Smooth muscle cell (in vitro differentiated cells): Measurements from ENCODE around the gene PEPD. TPM values are rescaled to one million over a fixed set of nuclear protein-coding genes. Genes with fewer than 3 reads are reported as not detected.

Experiments
- DNase-seq: peaks from one replicate; lab custom pipeline; 2025; ENCODE audit not compliant: unreplicated experiment; lab: John Stamatoyannopoulos, UW
- H2AFZ ChIP-seq: fragments of 200-600 bp; sonication (generic); 2 replicates; pipeline ENCODE4 v1.6.0; 2016; ENCODE audit warnings: antibody characterized with exemption, low read depth, mild to moderate bottlenecking
- H3F3A ChIP-seq: fragments of 200-600 bp; sonication (generic); 2 replicates; pipeline ENCODE4 v1.6.0; 2017; ENCODE audit warnings: antibody characterized with exemption, low read depth
- H3K27ac ChIP-seq: fragments of 200-600 bp; sonication (generic); 2 replicates; pipeline ENCODE4 v1.5.1; 2016; ENCODE audit warnings: low read depth, mild to moderate bottlenecking
- H3K27me3 ChIP-seq: fragments of 200-600 bp; sonication (generic); 2 replicates; pipeline ENCODE4 v1.6.1; 2016; ENCODE audit warnings: low read depth, mild to moderate bottlenecking
- H3K36me3 ChIP-seq: fragments of 200-600 bp; sonication (generic); 2 replicates; pipeline ENCODE4 v1.5.1; 2016; ENCODE audit warnings: low read depth
- H3K4me1 ChIP-seq: fragments of 200-600 bp; sonication (generic); 2 replicates; pipeline ENCODE4 v1.5.1; 2016; ENCODE audit warnings: low read depth
- H3K4me2 ChIP-seq: fragments of 200-600 bp; sonication (generic); 2 replicates; pipeline ENCODE4 v1.6.0; 2016; ENCODE audit warnings: mild to moderate bottlenecking
- H3K4me3 ChIP-seq: fragments of 200-600 bp; sonication (generic); 2 replicates; pipeline ENCODE4 v1.5.1; 2016; ENCODE audit warnings: mild to moderate bottlenecking
- H3K79me2 ChIP-seq: fragments of 200-600 bp; sonication (generic); 2 replicates; pipeline ENCODE4 v1.6.0; 2016; ENCODE audit warnings: low read depth, mild to moderate bottlenecking
- H3K9ac ChIP-seq: fragments of 200-600 bp; sonication (generic); 2 replicates; pipeline ENCODE4 v1.6.0; 2016; ENCODE audit warnings: low read depth
- H3K9me3 ChIP-seq: fragments of 200-600 bp; sonication (generic); replicated peaks from 2 replicates; pipeline ENCODE4 v1.5.1; 2016; ENCODE audit warnings: low read depth
- H4K20me1 ChIP-seq: fragments of 200-600 bp; sonication (generic); 2 replicates; pipeline ENCODE4 v1.6.0; 2016; ENCODE audit warnings: low read depth
- WGBS: methylation state at CpG from one replicate; pipeline ENCODE4 v1.1.7; 2016; ENCODE audit warnings: low lambda C conversion rate; 5-methylcytosine and 5-hydroxymethylcytosine counted together
- polyA plus RNA-seq: library from polyadenylated mRNA; unstranded; fragments of >200 nt; fragmentation: Nextera tagmentation; extraction: Ambion mirVana; gene quantifications from 2 replicates; pipeline ENCODE4 v1.2.1, GENCODE V29; 2016
- total RNA-seq: library from RNA; depleted of rRNA; stranded (reverse); fragments of >200 nt; gene quantifications from 2 replicates; pipeline ENCODE4 v1.2.3, GENCODE V29; 2014
- TF ChIP-seq, protein P1 (sequence below): fragments of 200-600 bp; sonication (generic); IDR thresholded peaks from 2 replicates; pipeline ENCODE4 v1.5.1; 2017; ENCODE audit warnings: borderline replicate concordance, mild to moderate bottlenecking, antibody characterized with exemption; ENCODE audit not compliant: insufficient read depth, poor library complexity, severe bottlenecking

The PEPD gene
- total and polyA plus RNA-seq, 2 experiments from 2014 or later, result 57.2 to 70.4 TPM

DNA sequence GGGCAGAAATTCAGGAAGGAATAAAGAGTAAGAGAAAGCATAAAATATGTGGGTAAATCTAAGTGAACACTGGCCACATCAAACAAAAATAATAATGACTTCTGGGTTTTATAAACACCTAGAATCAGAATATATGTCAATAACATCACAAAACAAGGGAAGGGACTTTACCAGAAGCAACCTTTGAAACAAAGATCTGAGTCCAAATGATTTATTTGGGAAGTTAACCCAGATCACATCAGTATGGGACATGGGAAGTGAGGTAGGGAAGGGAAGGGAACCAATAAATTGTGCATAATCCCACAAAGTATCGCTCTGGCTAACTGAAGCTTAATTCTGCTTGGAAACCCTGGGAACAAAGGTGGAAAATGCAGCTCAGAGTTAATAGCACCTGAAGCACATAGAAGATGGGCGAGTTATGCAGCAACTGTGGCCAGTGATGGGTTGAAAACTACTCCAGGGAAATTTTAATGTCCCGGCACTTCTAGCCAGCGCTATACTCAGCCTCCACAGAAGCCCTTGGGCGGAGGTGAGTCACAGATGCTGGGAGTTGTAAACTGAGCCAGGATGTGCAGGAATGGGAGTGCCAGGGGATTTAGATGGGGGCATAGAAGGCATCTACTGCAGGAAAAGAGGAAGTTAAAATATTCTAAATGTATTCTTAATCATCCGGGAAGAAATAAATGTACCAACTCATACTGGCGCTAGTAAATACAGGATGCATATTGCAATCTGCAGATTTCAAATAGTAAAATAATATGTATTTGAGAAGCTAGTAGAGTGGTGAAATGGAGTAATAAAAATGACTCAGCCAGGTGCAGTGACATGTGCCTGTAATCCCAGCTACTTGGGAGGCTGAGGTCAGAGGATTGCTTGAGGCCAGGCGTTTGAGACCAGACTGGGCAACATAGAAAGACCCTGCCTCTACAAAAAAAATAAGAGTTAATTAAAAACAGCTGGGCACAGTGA is 182.3 kb downstream of the PEPD start:
- Histone ChIP-seq H3K79me2 (no peaks in the 10 kb centered on the region), H3K4me3 (no peak overlapping the region), H3K27me3 (peaks cover 21% of the 10 kb centered on the region), H3K36me3 (no peaks in the 10 kb centered on the region), H3K9me3 (no peaks in the 10 kb centered on the region), H4K20me1 (no peaks in the 10 kb centered on the region), H3K27ac (no peak overlapping the region), H2AFZ (no peak overlapping the region), H3K9ac (no peak overlapping the region), H3F3A (no peaks in the 10 kb centered on the region), H3K4me2 (no peak overlapping the region), H3K4me1 (no peaks in the 10 kb centered on the region)
- WGBS, result 72% methylated on average over 8 of the region's 8 CpGs
- TF ChIP-seq, protein P1, sequence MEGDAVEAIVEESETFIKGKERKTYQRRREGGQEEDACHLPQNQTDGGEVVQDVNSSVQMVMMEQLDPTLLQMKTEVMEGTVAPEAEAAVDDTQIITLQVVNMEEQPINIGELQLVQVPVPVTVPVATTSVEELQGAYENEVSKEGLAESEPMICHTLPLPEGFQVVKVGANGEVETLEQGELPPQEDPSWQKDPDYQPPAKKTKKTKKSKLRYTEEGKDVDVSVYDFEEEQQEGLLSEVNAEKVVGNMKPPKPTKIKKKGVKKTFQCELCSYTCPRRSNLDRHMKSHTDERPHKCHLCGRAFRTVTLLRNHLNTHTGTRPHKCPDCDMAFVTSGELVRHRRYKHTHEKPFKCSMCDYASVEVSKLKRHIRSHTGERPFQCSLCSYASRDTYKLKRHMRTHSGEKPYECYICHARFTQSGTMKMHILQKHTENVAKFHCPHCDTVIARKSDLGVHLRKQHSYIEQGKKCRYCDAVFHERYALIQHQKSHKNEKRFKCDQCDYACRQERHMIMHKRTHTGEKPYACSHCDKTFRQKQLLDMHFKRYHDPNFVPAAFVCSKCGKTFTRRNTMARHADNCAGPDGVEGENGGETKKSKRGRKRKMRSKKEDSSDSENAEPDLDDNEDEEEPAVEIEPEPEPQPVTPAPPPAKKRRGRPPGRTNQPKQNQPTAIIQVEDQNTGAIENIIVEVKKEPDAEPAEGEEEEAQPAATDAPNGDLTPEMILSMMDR, result no peak
- DNase-seq, result no peak

Other genes with a start within 250 kb of the PEPD start
- 1.1 and 2.1 TPM in 2 replicates for gene CEBPA, start 219.3 kb downstream of the PEPD start, total RNA-seq
- gene CEBPA, start 219.3 kb downstream of the PEPD start, polyA plus RNA-seq, result 1.2 and 5.8 TPM in 2 replicates
- gene CEBPG, start 148.1 kb downstream of the PEPD start, total RNA-seq, result 27.8 and 29.9 TPM in 2 replicates
- gene CEBPG, start 148.1 kb downstream of the PEPD start, polyA plus RNA-seq, result 15.3 and 17.1 TPM in 2 replicates
- not detected in 2 replicates for gene CHST8, start 100.2 kb upstream of the PEPD start, total RNA-seq
- not detected in 2 replicates for gene CHST8, start 100.2 kb upstream of the PEPD start, polyA plus RNA-seq